Ishikawa (cell line): Measurements from ENCODE around the gene F13B.

Experiments used
- CEBPB ChIP-seq: IDR thresholded peaks from 2 replicates; pipeline ENCODE4 v1.6.1; 2012
- CREB1 ChIP-seq: IDR thresholded peaks from 2 replicates; pipeline ENCODE4 v1.6.1; 2012; ENCODE audit warnings: low read depth
- EGR1 ChIP-seq: IDR thresholded peaks from 2 replicates; pipeline ENCODE4 v1.6.1; 2012
- EP300 ChIP-seq: IDR thresholded peaks from 2 replicates; pipeline ENCODE4 v1.6.1; 2012; ENCODE audit warnings: borderline replicate concordance
- FOXM1 ChIP-seq: IDR thresholded peaks from 2 replicates; pipeline ENCODE4 v1.6.1; 2012; ENCODE audit warnings: low read depth, borderline replicate concordance
- MAX ChIP-seq: IDR thresholded peaks from 2 replicates; pipeline ENCODE4 v1.6.1; 2012
- NFIC ChIP-seq: IDR thresholded peaks from 2 replicates; pipeline ENCODE4 v1.6.1; 2012
- REST ChIP-seq: IDR thresholded peaks from 2 replicates; pipeline ENCODE4 v1.6.1; 2012; ENCODE audit warnings: low read depth, mild to moderate bottlenecking
- TAF1 ChIP-seq: IDR thresholded peaks from 2 replicates; pipeline ENCODE4 v1.6.1; 2012; ENCODE audit warnings: low read depth, mild to moderate bottlenecking
- TEAD4 ChIP-seq: IDR thresholded peaks from 2 replicates; pipeline ENCODE4 v1.6.1; 2012
- YY1 ChIP-seq: IDR thresholded peaks from 2 replicates; pipeline ENCODE4 v1.6.1; 2012; ENCODE audit warnings: low read depth

GRCh38 chr1:197116156-197116555 lies 49.1 kb upstream of the F13B start:
- TF ChIP-seq YY1 (no peak), REST (no peak), NFIC (no peak), MAX (no peak), EGR1 (no peak), FOXM1 (no peak), CREB1 (no peak), TAF1 (no peak), EP300 (no peak), TEAD4 (no peak), CEBPB (no peak)
